HepG2 (cell line): ENCODE data around the gene KISS1R. TPM values are rescaled to one million over a fixed set of nuclear protein-coding genes. Genes with fewer than 3 reads are reported as not detected.
A peak's percentile ranks its signal among the peaks of the same experiment; 100 is the strongest.

Experiments used
- CENPX ChIP-seq: sonication (generic); formaldehyde crosslinking; IDR thresholded peaks from 2 replicates; pipeline ENCODE4 v1.9.0; 2021; ENCODE audit warnings: mild to moderate bottlenecking, missing genetic modification reagents, moderate library complexity
- IKZF1 ChIP-seq: fragments of 450-650 bp; IDR thresholded peaks from 2 replicates; pipeline ENCODE4 v1.7.1; 2016
- NAIF1 ChIP-seq: sonication (generic); formaldehyde crosslinking; IDR thresholded peaks from 2 replicates; pipeline ENCODE4 v1.5.0; 2020; ENCODE audit warnings: mild to moderate bottlenecking, missing genetic modification reagents, borderline replicate concordance
- NFATC3 ChIP-seq: sonication (generic); formaldehyde crosslinking; IDR thresholded peaks from 2 replicates; pipeline ENCODE4 v1.5.1; 2020; ENCODE audit warnings: mild to moderate bottlenecking, missing genetic modification reagents
- NFE2L1 ChIP-seq: sonication (generic); formaldehyde crosslinking; IDR thresholded peaks from 2 replicates; pipeline ENCODE4 v1.4.0; 2020; ENCODE audit warnings: missing genetic modification reagents, mild to moderate bottlenecking, borderline replicate concordance
- NR2F1 ChIP-seq, 2 experiments: fragments of 450-650 bp in 1 of 2; formaldehyde crosslinking in 1 of 2; IDR thresholded peaks; 2 replicates each; pipeline versions ENCODE4 v1.5.0 to v1.6.1; 2016 to 2020; ENCODE audit warnings: mild to moderate bottlenecking in 1 of 2, missing compliant biosample characterization in 1 of 2, missing genetic modification reagents in 1 of 2, moderate library complexity in 1 of 2
- NR2F2 ChIP-seq: IDR thresholded peaks from 2 replicates; pipeline ENCODE4 v1.6.1; 2012; ENCODE audit warnings: low read depth, inconsistent platforms, borderline replicate concordance
- SALL1 ChIP-seq: sonication (generic); formaldehyde crosslinking; IDR thresholded peaks from 2 replicates; pipeline ENCODE4 v1.8.0; 2022; ENCODE audit warnings: mild to moderate bottlenecking, missing genetic modification reagents
- SP1 ChIP-seq, 2 experiments: fragments of 450-650 bp in 1 of 2; sonication (generic) in 1 of 2; formaldehyde crosslinking in 1 of 2; IDR thresholded peaks; 2 replicates each; pipeline versions ENCODE4 v1.4.0 to v1.6.1; 2016 to 2020; ENCODE audit warnings: missing genetic modification reagents in 1 of 2
- STAT5B ChIP-seq: sonication (generic); formaldehyde crosslinking; IDR thresholded peaks from 2 replicates; pipeline ENCODE4 v1.4.0; 2020; ENCODE audit warnings: missing genetic modification reagents
- ZC3H13 ChIP-seq: sonication (generic); formaldehyde crosslinking; IDR thresholded peaks from 2 replicates; pipeline ENCODE4 v1.8.1; 2023; ENCODE audit warnings: mild to moderate bottlenecking, missing genetic modification reagents, moderate library complexity
- ZFX ChIP-seq: sonication (generic); formaldehyde crosslinking; IDR thresholded peaks from 2 replicates; pipeline ENCODE4 v1.4.0; 2020; ENCODE audit warnings: mild to moderate bottlenecking, low read depth, missing genetic modification reagents, moderate library complexity
- ZNF383 ChIP-seq: sonication (generic); formaldehyde crosslinking; IDR thresholded peaks from 2 replicates; pipeline ENCODE4 v1.4.0; 2020; ENCODE audit warnings: missing genetic modification reagents, mild to moderate bottlenecking, borderline replicate concordance
- ZNF431 ChIP-seq: sonication (generic); formaldehyde crosslinking; IDR thresholded peaks from 2 replicates; pipeline ENCODE4 v1.9.0; 2022; ENCODE audit warnings: missing genetic modification reagents, low read depth, mild to moderate bottlenecking, borderline replicate concordance
- ZNF432 ChIP-seq: sonication (generic); formaldehyde crosslinking; IDR thresholded peaks from 2 replicates; pipeline ENCODE4 v1.5.0; 2020; ENCODE audit warnings: missing genetic modification reagents, mild to moderate bottlenecking, borderline replicate concordance
- ZNF512B ChIP-seq: sonication (generic); formaldehyde crosslinking; IDR thresholded peaks from 2 replicates; pipeline ENCODE4 v1.5.1; 2020; ENCODE audit warnings: missing genetic modification reagents, mild to moderate bottlenecking, borderline replicate concordance
- ZNF619 ChIP-seq: sonication (generic); formaldehyde crosslinking; IDR thresholded peaks from 2 replicates; pipeline ENCODE4 v1.4.0; 2020; ENCODE audit warnings: mild to moderate bottlenecking, missing genetic modification reagents
- ZNF652 ChIP-seq: IDR thresholded peaks from 2 replicates; pipeline ENCODE4 v1.6.1; 2016; ENCODE audit warnings: low read depth, borderline replicate concordance
- ZNF761 ChIP-seq: sonication (generic); formaldehyde crosslinking; conservative IDR thresholded peaks from 2 replicates; pipeline ENCODE4 v1.4.0; 2020; ENCODE audit warnings: mild to moderate bottlenecking, missing genetic modification reagents
- ZNF891 ChIP-seq: sonication (generic); formaldehyde crosslinking; IDR thresholded peaks from 2 replicates; pipeline ENCODE4 v1.5.0; 2020; ENCODE audit warnings: mild to moderate bottlenecking, missing genetic modification reagents
- ZSCAN20 ChIP-seq: sonication (generic); formaldehyde crosslinking; IDR thresholded peaks from 2 replicates; pipeline ENCODE4 v1.4.0; 2020; ENCODE audit warnings: missing genetic modification reagents, mild to moderate bottlenecking, borderline replicate concordance
- polyA plus RNA-seq, 8 experiments: library from polyadenylated mRNA; depleted of rRNA in 3 of 8; stranded (reverse) in 7 of 8; unstranded in 1 of 8; fragments of >200 nt; fragmentation: Illumina TruSeq in 4 of 8; extraction: Trizol in 4 of 8; gene quantifications; 2 replicates each; pipeline versions ENCODE4 v1.2.1 to v1.2.3, GENCODE V29; 2011 to 2016; ENCODE audit warnings: low read depth in 4 of 8, missing spikeins in 1 of 8, mixed read lengths in 1 of 8; ENCODE audit not compliant: insufficient read depth in 1 of 8
- total RNA-seq, 5 experiments: library from RNA; depleted of rRNA; stranded (reverse); fragments of >200 nt; fragmentation: Illumina TruSeq; extraction: Trizol; gene quantifications; 2 replicates each; pipeline ENCODE4 v1.2.3, GENCODE V29; 2016; ENCODE audit warnings: low read depth in 1 of 5
- TF ChIP-seq, protein P1 (sequence below): sonication (generic); formaldehyde crosslinking; IDR thresholded peaks from 2 replicates; pipeline ENCODE4 v1.4.0; 2020; ENCODE audit warnings: mild to moderate bottlenecking, missing genetic modification reagents
- TF ChIP-seq, protein P2 (sequence below): sonication (generic); formaldehyde crosslinking; IDR thresholded peaks from 2 replicates; pipeline ENCODE4; 2020; ENCODE audit warnings: missing genetic modification reagents, mild to moderate bottlenecking, borderline replicate concordance

KISS1R gene
- total and polyA plus RNA-seq, 2 of the 13 experiments (the other 11 are each of a cell fraction or from before 2014, with no cell fraction given), result 1.1 to 10.2 TPM

GRCh38 chr19:892894-893689 is 24.0 kb upstream of the KISS1R start, which contains the start of the genes MED16 and RNU6-9 (continued):
- TF ChIP-seq SALL1 (CRISPR knock-in tag) (peak; percentile 73), ZFX (CRISPR knock-in tag) (peak; percentile 97), ZC3H13 (CRISPR knock-in tag) (0 out of 2 replicates have a peak, but pooled peaks have one; percentile 44), NR2F1 (CRISPR knock-in tag; IDR thresholded peaks at IDR 0.05) (no peak), ZNF891 (CRISPR knock-in tag) (no peak; the same call in 1 of the 2 replicates), NFE2L1 (CRISPR knock-in tag) (no peak), ZNF619 (CRISPR knock-in tag) (no peak), ZNF383 (CRISPR knock-in tag) (no peak), NR2F2 (0 out of 2 replicates have a peak, but pooled peaks have one; percentile 24), ZNF761 (CRISPR knock-in tag) (no peak), ZSCAN20 (no peak), NAIF1 (CRISPR knock-in tag) (no peak), ZNF512B (no peak), NFATC3 (CRISPR knock-in tag) (no peak), CENPX (CRISPR knock-in tag) (no peak), ZNF432 (CRISPR knock-in tag) (no peak), IKZF1 (no peak), SP1 (IDR thresholded peaks at IDR 0.05) (no peak), SP1 (CRISPR knock-in tag; IDR thresholded peaks at IDR 0.05) (peak; percentile 78), STAT5B (CRISPR knock-in tag) (no peak), ZNF431 (0 out of 2 replicates have a peak, but pooled peaks have one; percentile 75), ZNF652 (CRISPR knock-in tag) (no peak)
- TF ChIP-seq, protein P1, sequence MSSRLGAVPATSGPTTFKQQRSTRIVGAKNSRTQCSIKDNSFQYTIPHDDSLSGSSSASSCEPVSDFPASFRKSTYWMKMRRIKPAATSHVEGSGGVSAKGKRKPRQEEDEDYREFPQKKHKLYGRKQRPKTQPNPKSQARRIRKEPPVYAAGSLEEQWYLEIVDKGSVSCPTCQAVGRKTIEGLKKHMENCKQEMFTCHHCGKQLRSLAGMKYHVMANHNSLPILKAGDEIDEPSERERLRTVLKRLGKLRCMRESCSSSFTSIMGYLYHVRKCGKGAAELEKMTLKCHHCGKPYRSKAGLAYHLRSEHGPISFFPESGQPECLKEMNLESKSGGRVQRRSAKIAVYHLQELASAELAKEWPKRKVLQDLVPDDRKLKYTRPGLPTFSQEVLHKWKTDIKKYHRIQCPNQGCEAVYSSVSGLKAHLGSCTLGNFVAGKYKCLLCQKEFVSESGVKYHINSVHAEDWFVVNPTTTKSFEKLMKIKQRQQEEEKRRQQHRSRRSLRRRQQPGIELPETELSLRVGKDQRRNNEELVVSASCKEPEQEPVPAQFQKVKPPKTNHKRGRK (CRISPR knock-in tag), result no peak
- TF ChIP-seq, protein P2, sequence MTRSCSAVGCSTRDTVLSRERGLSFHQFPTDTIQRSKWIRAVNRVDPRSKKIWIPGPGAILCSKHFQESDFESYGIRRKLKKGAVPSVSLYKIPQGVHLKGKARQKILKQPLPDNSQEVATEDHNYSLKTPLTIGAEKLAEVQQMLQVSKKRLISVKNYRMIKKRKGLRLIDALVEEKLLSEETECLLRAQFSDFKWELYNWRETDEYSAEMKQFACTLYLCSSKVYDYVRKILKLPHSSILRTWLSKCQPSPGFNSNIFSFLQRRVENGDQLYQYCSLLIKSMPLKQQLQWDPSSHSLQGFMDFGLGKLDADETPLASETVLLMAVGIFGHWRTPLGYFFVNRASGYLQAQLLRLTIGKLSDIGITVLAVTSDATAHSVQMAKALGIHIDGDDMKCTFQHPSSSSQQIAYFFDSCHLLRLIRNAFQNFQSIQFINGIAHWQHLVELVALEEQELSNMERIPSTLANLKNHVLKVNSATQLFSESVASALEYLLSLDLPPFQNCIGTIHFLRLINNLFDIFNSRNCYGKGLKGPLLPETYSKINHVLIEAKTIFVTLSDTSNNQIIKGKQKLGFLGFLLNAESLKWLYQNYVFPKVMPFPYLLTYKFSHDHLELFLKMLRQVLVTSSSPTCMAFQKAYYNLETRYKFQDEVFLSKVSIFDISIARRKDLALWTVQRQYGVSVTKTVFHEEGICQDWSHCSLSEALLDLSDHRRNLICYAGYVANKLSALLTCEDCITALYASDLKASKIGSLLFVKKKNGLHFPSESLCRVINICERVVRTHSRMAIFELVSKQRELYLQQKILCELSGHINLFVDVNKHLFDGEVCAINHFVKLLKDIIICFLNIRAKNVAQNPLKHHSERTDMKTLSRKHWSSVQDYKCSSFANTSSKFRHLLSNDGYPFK (CRISPR knock-in tag), result peak; percentile 96
